ENCODE measurements around the gene PAXIP1. TPM values are rescaled to one million over a fixed set of nuclear protein-coding genes. Genes with fewer than 3 reads are reported as not detected.

The PAXIP1 gene
- total RNA-seq, 1 experiment from 2014 or later, result 32.6 TPM

- no peak overlapping the region for H2AFZ ChIP-seq (ENCODE audit: low read length)
Measured at GRCh38 chr7:154912871-154913637, 89.9 kb downstream of the PAXIP1 start.

More at GRCh38 chr7:154912871-154913637, 89.9 kb downstream of the PAXIP1 start:
- no peak overlapping the region for H2AK5ac ChIP-seq (ENCODE audit: insufficient read length, low read length)
- no peaks in the 10 kb centered on the region for H3K9me3 ChIP-seq (ENCODE audit: control insufficient read depth, low read depth, low read length)
- Mint-ChIP-seq H3K27me3 (ENCODE audit: low read depth) (peaks cover 33% of the 10 kb centered on the region), H3K9me3 (peaks cover 14 to 20% of the 10 kb centered on the region in 2 experiments), H3K4me3 (no peak overlapping the region), H3K4me1 (peaks cover 5 to 7% of the 10 kb centered on the region in 2 experiments), H3K27ac (no peak overlapping the region), H3K36me3 (ENCODE audit: insufficient read depth in 1 of 3, low read depth in 3 of 3) (peaks cover 0 to 8% (median 8%) of the 10 kb centered on the region in 3 experiments; a peak in 6 of 7 replicates)
- H2BK15ac ChIP-seq (ENCODE audit: low read depth, low read length), result no peak overlapping the region
- H4K5ac ChIP-seq (ENCODE audit: insufficient read length, low read depth, low read length), result no peak overlapping the region
- no peak overlapping the region for H3K27ac ChIP-seq (ENCODE audit: insufficient read length, low read depth, low read length)
- H3K14ac ChIP-seq (ENCODE audit: insufficient read depth, low read length), result no peak overlapping the region
- no peak overlapping the region for H4K8ac ChIP-seq (replicated peaks; ENCODE audit: insufficient read length, low read depth, low read length)
- H2BK20ac ChIP-seq (ENCODE audit: low read depth, low read length, poor library complexity, severe bottlenecking), result no peak overlapping the region
- H3K9ac ChIP-seq (ENCODE audit: extremely low read depth, insufficient read length, low read length), result no peak overlapping the region
- no peak overlapping the region for H3K4me2 ChIP-seq (ENCODE audit: insufficient read depth, insufficient read length, low read length)
- H3K79me1 ChIP-seq (ENCODE audit: insufficient read depth, low read depth, low read length, poor library complexity, severe bottlenecking), result no peaks in the 10 kb centered on the region
- H3K4me1 ChIP-seq (ENCODE audit: insufficient read depth, low read length), result no peaks in the 10 kb centered on the region
- no peak overlapping the region for H3K4ac ChIP-seq (ENCODE audit: low read depth, low read length)
- H4K91ac ChIP-seq (ENCODE audit: insufficient read length, low read depth, low read length), result no peak overlapping the region
- H2BK120ac ChIP-seq (ENCODE audit: low read depth, low read length, poor library complexity, severe bottlenecking), result no peak overlapping the region
- no peaks in the 10 kb centered on the region for H3K79me2 ChIP-seq (ENCODE audit: insufficient read depth, low read length)
- no CpG with 5 or more reads among the region's 22 CpGs for WGBS (ENCODE audit: extremely low coverage, insufficient read length, low lambda C conversion rate)
- peaks cover 3% of the 10 kb centered on the region for H3K23me2 ChIP-seq (ENCODE audit: insufficient read length, low read depth, low read length, poor library complexity, severe bottlenecking)
- H3K27me3 ChIP-seq (ENCODE audit: insufficient read depth, low read length), result no peaks in the 10 kb centered on the region
- no peaks in the 10 kb centered on the region for H4K20me1 ChIP-seq (ENCODE audit: control insufficient read depth, insufficient read depth, insufficient read length)
- no peak overlapping the region for H3K23ac ChIP-seq (ENCODE audit: insufficient read length, low read depth, low read length)
- no peak for DNase-seq
- H2BK5ac ChIP-seq (ENCODE audit: insufficient read length, low read length), result no peak overlapping the region
- H3T11ph ChIP-seq (ENCODE audit: low read length), result no peak overlapping the region
- no peak overlapping the region for H3K56ac ChIP-seq (ENCODE audit: insufficient read length, low read depth, low read length)
- no peak overlapping the region for H3K18ac ChIP-seq (ENCODE audit: insufficient read length, low read depth, low read length)
- H2BK12ac ChIP-seq (ENCODE audit: insufficient read length, low read depth, low read length), result no peak overlapping the region
- TF ChIP-seq CTCF (conservative IDR thresholded peaks at IDR 0.05), result no peak
